ENCODE measurements around the gene PCSK9.

Gene PCSK9

GRCh38 chr1:55060133-55060999, 21.0 kb downstream of the PCSK9 start:
- DNase-seq: no peak

GRCh38 chr1:55061000-55061705, 21.8 kb downstream of the PCSK9 start:
- no peak for DNase-seq

- DNase-seq: no peak
These were observed 22.5 kb downstream of the PCSK9 start for GRCh38 chr1:55061706-55062321.

- no peak for DNase-seq
These were observed 23.6 kb downstream of the PCSK9 start for GRCh38 chr1:55062801-55063576.

GRCh38 chr1:55063577-55063942, 24.2 kb downstream of the PCSK9 start:
- peak; percentile 57 for DNase-seq

- peak; percentile 82 for DNase-seq
These were observed 24.8 kb downstream of the PCSK9 start for GRCh38 chr1:55064071-55064581.

GRCh38 chr1:55064861-55065263, 25.5 kb downstream of the PCSK9 start:
- peak; percentile 57 for DNase-seq

- DNase-seq: no peak
These were observed 26.3 kb downstream of the PCSK9 start for GRCh38 chr1:55065648-55066047.

GRCh38 chr1:55067022-55067778, 27.9 kb downstream of the PCSK9 start:
- peak; percentile 75 for DNase-seq

GRCh38 chr1:55067914-55068313, 28.6 kb downstream of the PCSK9 start:
- no peak for DNase-seq

- no peak for DNase-seq
These were observed 29.3 kb downstream of the PCSK9 start for GRCh38 chr1:55068638-55069037.

- DNase-seq: no peak
These were observed 29.9 kb downstream of the PCSK9 start for GRCh38 chr1:55069280-55069679.

GRCh38 chr1:55070293-55071164, 31.2 kb downstream of the PCSK9 start:
- peak; percentile 48 for DNase-seq

GRCh38 chr1:55071477-55071876, 32.1 kb downstream of the PCSK9 start:
- DNase-seq: peak; percentile 14

GRCh38 chr1:55073187-55073916, 34.0 kb downstream of the PCSK9 start:
- no peak for DNase-seq

- DNase-seq: no peak
These were observed 35.1 kb downstream of the PCSK9 start for GRCh38 chr1:55074455-55074854.

- DNase-seq: no peak
These were observed 37.0 kb downstream of the PCSK9 start for GRCh38 chr1:55076356-55076755.

GRCh38 chr1:55078470-55078869, 39.1 kb downstream of the PCSK9 start:
- peak; percentile 1 for DNase-seq

- DNase-seq: no peak
These were observed 40.3 kb downstream of the PCSK9 start for GRCh38 chr1:55079651-55080050.

GRCh38 chr1:55081188-55081904, 42.0 kb downstream of the PCSK9 start:
- DNase-seq: no peak
